Measurements from ENCODE around the gene GDPD4.

The GDPD4 gene

DNA sequence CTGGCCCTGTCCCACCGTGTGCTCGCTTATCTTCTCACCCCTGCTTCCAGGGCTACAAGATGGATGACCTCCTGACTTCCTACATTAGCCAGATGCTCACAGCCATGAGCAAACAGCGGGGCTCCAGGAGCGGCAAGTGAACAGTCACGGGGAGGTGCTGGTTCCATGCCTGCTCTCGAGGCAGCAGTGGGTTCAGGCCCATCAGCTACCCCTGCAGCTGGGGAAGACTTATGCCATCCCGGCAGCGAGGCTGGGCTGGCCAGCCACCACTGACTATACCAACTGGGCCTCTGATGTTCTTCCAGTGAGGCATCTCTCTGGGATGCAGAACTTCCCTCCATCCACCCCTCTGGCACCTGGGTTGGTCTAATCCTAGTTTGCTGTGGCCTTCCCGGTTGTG, 86.9 kb downstream of the GDPD4 start:
- Histone ChIP-seq H2AFZ (ENCODE audit: low read length) (no peak overlapping the region), H3K9me2 (replicated peaks; ENCODE audit: insufficient read depth, low read length) (no peaks in the 10 kb centered on the region), H3K4me1 (ENCODE audit: low read length) (no peaks in the 10 kb centered on the region), H3K79me2 (ENCODE audit: low read length) (no peaks in the 10 kb centered on the region), H4K20me1 (ENCODE audit: insufficient read depth, low read length) (no peaks in the 10 kb centered on the region; the same call in 1 of the 2 replicates), H3F3A (ENCODE audit: insufficient read depth, low read length) (no peaks in the 10 kb centered on the region; the same call in 1 of the 2 replicates), H3K9me3 (replicated peaks; ENCODE audit: insufficient read depth, low read length) (no peaks in the 10 kb centered on the region), H3K4me3 (ENCODE audit: low read length) (no peak overlapping the region), H3K9ac (ENCODE audit: low read length) (no peak overlapping the region), H3K4me2 (ENCODE audit: low read depth, low read length) (no peak overlapping the region), H3K27ac (ENCODE audit: low read length) (no peak overlapping the region), H3K27me3 (replicated peaks; ENCODE audit: insufficient read depth, low read length) (no peaks in the 10 kb centered on the region), H3K36me3 (replicated peaks; ENCODE audit: insufficient read depth, low read length) (no peaks in the 10 kb centered on the region)
- TF ChIP-seq, protein P1, sequence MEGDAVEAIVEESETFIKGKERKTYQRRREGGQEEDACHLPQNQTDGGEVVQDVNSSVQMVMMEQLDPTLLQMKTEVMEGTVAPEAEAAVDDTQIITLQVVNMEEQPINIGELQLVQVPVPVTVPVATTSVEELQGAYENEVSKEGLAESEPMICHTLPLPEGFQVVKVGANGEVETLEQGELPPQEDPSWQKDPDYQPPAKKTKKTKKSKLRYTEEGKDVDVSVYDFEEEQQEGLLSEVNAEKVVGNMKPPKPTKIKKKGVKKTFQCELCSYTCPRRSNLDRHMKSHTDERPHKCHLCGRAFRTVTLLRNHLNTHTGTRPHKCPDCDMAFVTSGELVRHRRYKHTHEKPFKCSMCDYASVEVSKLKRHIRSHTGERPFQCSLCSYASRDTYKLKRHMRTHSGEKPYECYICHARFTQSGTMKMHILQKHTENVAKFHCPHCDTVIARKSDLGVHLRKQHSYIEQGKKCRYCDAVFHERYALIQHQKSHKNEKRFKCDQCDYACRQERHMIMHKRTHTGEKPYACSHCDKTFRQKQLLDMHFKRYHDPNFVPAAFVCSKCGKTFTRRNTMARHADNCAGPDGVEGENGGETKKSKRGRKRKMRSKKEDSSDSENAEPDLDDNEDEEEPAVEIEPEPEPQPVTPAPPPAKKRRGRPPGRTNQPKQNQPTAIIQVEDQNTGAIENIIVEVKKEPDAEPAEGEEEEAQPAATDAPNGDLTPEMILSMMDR (IDR thresholded peaks at IDR 0.05; ENCODE audit: low read length): no peak
- TF ChIP-seq EZH2phosphoT487 (IDR thresholded peaks at IDR 0.05; ENCODE audit: low read length): no peak
- TF ChIP-seq EZH2 (optimal IDR thresholded peaks at IDR 0.05; ENCODE audit: low read depth, low read length): no peak
- no peak for DNase-seq

DNA sequence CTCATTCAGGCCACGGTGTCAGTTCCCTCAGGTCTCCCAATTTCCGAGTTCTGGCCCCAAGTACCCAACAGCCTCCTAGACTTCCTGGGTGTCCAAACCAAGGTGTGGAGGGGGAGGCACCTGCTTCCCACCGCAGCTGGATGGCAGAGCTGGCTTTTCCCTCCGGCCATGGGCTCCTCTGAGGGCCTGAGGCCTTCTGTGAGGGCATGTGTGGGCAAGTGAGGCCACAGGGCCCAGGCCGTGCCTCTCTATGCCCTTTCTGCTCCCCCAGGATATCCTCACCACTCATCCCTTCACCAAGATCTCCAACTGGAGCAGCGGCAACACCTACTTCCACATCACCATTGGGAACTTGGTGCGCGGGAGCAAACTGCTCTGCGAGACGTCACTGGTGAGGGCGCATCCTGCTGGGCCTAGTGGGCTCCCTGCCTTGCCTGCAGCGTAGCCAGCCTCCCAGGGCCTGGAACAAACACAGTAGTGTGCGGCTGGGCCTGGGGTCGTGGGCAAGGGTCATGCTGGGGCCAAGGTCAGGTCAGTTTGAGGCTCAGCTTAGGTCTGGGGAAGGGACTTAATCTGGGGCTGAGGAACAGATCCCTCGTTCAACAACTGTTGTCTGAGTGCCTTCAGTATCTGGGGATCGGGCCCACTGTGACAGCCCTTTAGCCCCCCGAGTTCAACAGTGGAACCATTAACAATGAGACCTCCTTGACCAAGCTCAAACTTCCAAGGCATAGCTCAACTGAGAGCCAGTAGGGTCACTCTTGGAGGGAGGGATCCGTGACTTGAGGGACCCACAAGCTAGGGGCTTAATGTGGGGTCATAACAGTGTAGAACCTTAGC, 87.7 kb downstream of the GDPD4 start:
- Histone ChIP-seq H3K27me3 (replicated peaks; ENCODE audit: insufficient read depth, low read length) (no peaks in the 10 kb centered on the region), H3K4me2 (ENCODE audit: low read depth, low read length) (no peak overlapping the region), H3F3A (ENCODE audit: insufficient read depth, low read length) (no peaks in the 10 kb centered on the region; the same call in 1 of the 2 replicates), H4K20me1 (ENCODE audit: insufficient read depth, low read length) (no peaks in the 10 kb centered on the region; the same call in 1 of the 2 replicates), H3K4me1 (ENCODE audit: low read length) (no peaks in the 10 kb centered on the region), H3K4me3 (ENCODE audit: low read length) (no peak overlapping the region), H3K9me2 (replicated peaks; ENCODE audit: insufficient read depth, low read length) (no peaks in the 10 kb centered on the region), H3K27ac (ENCODE audit: low read length) (no peak overlapping the region), H2AFZ (ENCODE audit: low read length) (no peak overlapping the region), H3K36me3 (replicated peaks; ENCODE audit: insufficient read depth, low read length) (no peaks in the 10 kb centered on the region), H3K9me3 (replicated peaks; ENCODE audit: insufficient read depth, low read length) (no peaks in the 10 kb centered on the region), H3K79me2 (ENCODE audit: low read length) (no peaks in the 10 kb centered on the region), H3K9ac (ENCODE audit: low read length) (no peak overlapping the region)
- TF ChIP-seq, protein P1 (IDR thresholded peaks at IDR 0.05; ENCODE audit: low read length): no peak
- TF ChIP-seq EZH2 (optimal IDR thresholded peaks at IDR 0.05; ENCODE audit: low read depth, low read length) (no peak), EZH2phosphoT487 (IDR thresholded peaks at IDR 0.05; ENCODE audit: low read length) (no peak)
- no peak for DNase-seq

DNA sequence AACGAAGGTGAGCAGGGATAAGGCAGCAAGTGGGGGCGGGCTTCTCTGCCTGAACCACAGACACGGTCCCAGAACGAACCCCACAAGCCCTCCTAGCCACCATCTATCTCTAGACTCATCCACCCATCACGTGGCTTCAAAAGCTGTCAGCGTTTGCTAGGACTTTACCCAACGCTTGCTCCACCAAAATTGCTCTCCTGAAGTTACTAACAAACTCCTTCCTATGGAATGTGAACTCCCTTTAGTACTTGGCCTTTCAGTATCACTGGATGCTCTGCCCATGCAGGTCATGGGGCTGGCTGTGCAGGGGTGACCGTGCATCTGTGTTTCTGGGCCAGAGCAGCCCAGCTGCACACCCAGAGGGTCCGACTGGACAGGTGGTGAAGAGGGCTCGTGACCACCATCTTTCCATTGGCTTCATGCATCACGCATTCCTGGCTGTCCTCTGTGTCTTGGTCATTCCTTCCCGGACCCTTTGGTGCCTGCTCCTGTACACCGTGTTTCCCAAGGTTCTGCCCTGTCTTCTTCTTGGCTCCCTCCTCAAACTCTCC, 88.4 kb downstream of the GDPD4 start:
- no peak for DNase-seq
- no peak for TF ChIP-seq EZH2phosphoT487 (IDR thresholded peaks at IDR 0.05; ENCODE audit: low read length)
- Histone ChIP-seq H3K27me3 (replicated peaks; ENCODE audit: insufficient read depth, low read length) (no peaks in the 10 kb centered on the region), H3K9me2 (replicated peaks; ENCODE audit: insufficient read depth, low read length) (no peaks in the 10 kb centered on the region), H3K4me1 (ENCODE audit: low read length) (no peaks in the 10 kb centered on the region), H3K9ac (ENCODE audit: low read length) (no peak overlapping the region), H3K4me2 (ENCODE audit: low read depth, low read length) (no peak overlapping the region), H3F3A (ENCODE audit: insufficient read depth, low read length) (no peaks in the 10 kb centered on the region; the same call in 1 of the 2 replicates), H3K36me3 (replicated peaks; ENCODE audit: insufficient read depth, low read length) (no peaks in the 10 kb centered on the region), H3K27ac (ENCODE audit: low read length) (no peak overlapping the region), H2AFZ (ENCODE audit: low read length) (no peak overlapping the region), H3K79me2 (ENCODE audit: low read length) (no peaks in the 10 kb centered on the region), H3K9me3 (replicated peaks; ENCODE audit: insufficient read depth, low read length) (no peaks in the 10 kb centered on the region), H3K4me3 (ENCODE audit: low read length) (no peak overlapping the region), H4K20me1 (ENCODE audit: insufficient read depth, low read length) (no peaks in the 10 kb centered on the region; the same call in 1 of the 2 replicates)

Data from MM.1S (cell line).